Epithelial cell of proximal tubule (primary cell): ENCODE measurements around the gene B4GALT2. TPM values are rescaled to one million over a fixed set of nuclear protein-coding genes. Genes with fewer than 3 reads are reported as not detected.

ENCODE experiments used
- DNase-seq: peaks from one replicate; pipeline ENCODE4 v3.0.0-alpha.2; 2011; ENCODE audit warnings: low read depth
- H3K4me3 ChIP-seq: 2 replicates; pipeline ENCODE4 v1.5.1; 2011; ENCODE audit warnings: low read depth, mild to moderate bottlenecking, low read length
- total RNA-seq: library from RNA; depleted of rRNA; stranded (reverse); fragments of >200 nt; gene quantifications from 2 replicates; pipeline ENCODE4 v1.2.3, GENCODE V29; 2015
- TF ChIP-seq, protein P1 (sequence below): conservative IDR thresholded peaks from 2 replicates; pipeline ENCODE4 v1.5.1; 2012; ENCODE audit warnings: low read depth, mild to moderate bottlenecking, low read length

Gene B4GALT2
- total RNA-seq, 1 donor from 2014 or later: 69.5 TPM

DNA sequence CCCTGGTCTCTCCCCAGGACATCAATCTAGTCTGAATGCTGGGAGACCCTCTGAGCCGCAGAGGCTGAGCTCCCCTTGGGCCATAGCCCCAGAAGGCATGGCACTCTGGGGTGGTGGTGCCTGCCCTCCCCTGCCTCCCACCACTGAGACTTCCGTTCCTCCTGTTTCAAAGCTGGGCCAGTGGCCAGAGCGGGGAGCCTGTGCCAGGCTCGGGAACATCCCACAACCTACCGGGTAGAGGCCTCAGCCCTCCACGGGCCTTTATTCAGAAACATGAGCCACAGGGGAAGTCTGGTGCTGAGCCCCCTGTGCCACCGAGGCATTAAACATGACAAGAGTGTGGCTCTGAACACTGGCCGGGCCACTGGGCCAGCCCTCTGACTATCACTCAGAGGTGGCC is 20.4 kb downstream of the B4GALT2 start:
- DNase-seq: no peak
- H3K4me3 ChIP-seq: no peak overlapping the region
- TF ChIP-seq, protein P1, sequence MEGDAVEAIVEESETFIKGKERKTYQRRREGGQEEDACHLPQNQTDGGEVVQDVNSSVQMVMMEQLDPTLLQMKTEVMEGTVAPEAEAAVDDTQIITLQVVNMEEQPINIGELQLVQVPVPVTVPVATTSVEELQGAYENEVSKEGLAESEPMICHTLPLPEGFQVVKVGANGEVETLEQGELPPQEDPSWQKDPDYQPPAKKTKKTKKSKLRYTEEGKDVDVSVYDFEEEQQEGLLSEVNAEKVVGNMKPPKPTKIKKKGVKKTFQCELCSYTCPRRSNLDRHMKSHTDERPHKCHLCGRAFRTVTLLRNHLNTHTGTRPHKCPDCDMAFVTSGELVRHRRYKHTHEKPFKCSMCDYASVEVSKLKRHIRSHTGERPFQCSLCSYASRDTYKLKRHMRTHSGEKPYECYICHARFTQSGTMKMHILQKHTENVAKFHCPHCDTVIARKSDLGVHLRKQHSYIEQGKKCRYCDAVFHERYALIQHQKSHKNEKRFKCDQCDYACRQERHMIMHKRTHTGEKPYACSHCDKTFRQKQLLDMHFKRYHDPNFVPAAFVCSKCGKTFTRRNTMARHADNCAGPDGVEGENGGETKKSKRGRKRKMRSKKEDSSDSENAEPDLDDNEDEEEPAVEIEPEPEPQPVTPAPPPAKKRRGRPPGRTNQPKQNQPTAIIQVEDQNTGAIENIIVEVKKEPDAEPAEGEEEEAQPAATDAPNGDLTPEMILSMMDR: no peak

DNA sequence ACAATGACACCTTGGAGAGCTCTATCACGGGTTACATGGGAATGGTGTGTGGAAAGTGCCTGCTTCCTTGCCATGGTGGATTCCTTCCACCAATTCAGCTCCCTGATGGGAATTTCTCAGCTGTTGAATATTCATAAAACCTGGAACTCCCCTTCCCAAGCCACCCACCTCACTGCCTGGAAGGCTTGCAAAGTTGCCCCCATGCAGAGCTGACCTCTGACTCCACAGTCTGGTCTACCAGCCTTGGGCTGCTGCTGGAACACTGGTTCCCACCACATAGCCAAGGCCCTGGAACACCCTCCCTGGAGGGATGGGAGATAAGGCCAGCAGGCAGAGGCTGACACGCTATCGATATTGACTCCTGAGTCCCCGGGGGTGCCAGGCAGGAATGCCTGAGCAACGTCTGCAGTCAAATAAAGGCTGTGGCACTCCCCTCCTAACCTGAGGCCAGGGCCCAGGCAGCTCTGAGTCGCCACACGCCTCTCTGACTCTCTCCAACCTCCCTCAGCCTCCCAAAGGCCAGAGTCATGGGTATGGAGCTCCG is 21.2 kb downstream of the B4GALT2 start:
- no peak for DNase-seq
- TF ChIP-seq, protein P1: no peak
- H3K4me3 ChIP-seq: no peak overlapping the region

DNA sequence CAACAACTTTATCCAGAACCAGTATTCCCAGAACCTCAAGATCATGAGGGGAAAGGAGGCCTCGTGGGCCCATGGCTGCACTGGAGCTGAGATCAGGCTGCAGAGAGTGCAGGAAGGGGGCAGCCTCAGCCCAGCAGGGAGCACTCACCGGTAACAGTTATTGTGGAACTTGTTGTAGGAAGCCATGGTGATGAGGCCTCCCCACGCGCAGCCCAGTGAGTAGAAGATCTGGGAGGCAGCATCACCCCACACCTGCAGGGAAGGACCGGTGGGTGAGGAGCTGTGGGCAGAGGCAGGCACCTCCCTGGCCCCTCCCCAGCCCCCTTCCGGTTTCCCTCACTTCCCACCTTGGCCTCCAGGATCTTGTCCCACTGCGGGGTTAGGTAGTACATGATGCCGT is 23.2 kb downstream of the B4GALT2 start:
- TF ChIP-seq, protein P1: no peak
- DNase-seq: no peak
- no peak overlapping the region for H3K4me3 ChIP-seq

DNA sequence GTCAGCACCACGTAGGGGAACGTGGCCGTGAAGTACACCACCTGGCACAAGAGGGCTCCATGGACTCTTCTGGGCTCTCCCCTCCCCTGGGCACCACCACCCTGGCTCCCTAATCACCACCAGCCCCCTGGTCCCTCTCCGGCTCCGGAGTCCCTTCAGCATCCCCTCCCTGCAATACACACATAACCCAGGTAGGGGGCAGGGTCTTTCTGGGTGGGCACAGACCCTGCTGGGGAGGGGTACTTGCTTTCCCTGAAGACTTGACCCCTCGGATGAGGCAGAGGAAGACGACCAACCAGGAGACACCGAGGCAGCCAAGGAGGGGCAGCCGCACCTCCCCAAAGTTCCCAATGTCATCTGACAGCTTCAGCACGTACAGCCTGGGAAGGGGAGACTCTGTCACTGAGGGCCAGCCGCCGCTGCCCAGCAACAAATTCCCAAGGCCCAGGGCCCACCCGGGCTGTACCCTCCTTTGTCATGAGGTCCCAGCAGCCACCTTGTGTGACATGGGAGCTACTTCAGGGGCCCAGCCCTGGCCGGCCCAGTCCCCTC is 23.7 kb downstream of the B4GALT2 start:
- TF ChIP-seq, protein P1: no peak
- H3K4me3 ChIP-seq: no peak overlapping the region
- DNase-seq: no peak

DNA sequence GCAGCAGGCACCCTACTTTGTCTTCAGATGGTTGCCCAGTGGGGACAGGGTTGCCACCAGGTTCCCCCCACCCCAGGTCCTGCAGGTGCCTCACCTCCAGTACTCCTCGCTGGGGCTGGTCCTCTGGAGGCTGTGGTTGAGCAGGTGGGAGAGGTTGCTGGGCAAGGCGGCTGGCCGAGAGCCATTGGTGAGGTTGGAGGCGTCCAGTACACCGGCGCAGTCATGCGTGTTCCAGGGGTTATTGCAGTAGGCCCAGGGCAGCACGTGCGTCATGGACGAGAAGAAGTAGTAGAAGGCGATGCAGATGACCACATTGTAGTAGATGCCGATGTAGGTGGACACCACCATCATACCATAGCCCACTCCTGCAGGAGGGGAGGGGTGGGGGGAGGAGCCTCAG is 29.2 kb downstream of the B4GALT2 start:
- no peak for DNase-seq
- H3K4me3 ChIP-seq: no peak overlapping the region
- TF ChIP-seq, protein P1: no peak

DNA sequence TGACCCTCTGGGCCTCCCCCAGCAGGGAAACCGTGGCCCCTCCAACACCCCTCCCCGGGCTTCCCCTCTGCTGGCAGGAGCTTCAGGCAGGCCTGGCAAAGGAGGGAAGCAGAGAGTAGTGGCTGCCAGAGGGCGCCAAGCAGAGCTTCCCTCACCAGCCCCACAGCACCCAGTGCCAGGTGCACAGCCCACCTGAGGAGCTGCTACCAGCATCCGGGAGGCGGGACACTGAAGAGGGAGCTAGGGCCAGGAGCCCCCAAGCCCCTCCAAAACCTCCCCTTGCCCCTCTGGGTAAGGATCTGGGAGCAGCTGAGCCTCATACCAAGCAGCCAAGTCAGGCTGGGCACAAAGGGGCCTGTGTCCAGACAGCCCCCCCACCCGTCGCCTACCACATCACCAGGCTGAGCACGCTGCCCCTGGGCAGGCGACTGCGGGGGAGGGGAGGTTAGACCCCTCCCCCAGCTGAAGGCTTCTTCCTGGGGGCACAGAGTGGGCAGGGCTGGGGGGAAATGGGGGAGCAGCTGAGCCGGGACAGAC is 32.0 kb downstream of the B4GALT2 start:
- H3K4me3 ChIP-seq: no peak overlapping the region
- TF ChIP-seq, protein P1: peak; percentile 9
- no peak for DNase-seq

DNA sequence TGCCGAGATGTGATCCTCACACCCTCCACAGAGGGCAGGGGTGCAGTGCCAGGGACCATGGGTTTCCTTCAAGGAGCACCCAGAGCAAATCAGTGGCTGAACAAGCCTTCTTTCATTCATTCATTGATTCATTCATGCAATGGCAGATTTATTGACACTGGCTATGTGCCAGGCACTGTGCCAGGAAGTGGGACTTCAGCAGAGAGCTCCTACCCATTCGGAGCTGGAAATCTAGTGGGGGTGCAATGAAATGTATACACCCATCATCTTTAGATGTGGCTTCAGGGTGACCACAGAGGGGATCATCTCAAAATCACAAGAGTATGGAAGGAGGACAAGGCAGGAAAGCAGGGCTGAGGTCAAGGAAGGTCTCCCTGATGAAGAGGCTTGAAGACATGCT is 33.4 kb downstream of the B4GALT2 start:
- H3K4me3 ChIP-seq: no peak overlapping the region
- no peak for DNase-seq
- TF ChIP-seq, protein P1: no peak
